ENCODE data around the gene INPP5A. TPM values are rescaled to one million over a fixed set of nuclear protein-coding genes. Genes with fewer than 3 reads are reported as not detected.

INPP5A gene
- total RNA-seq, 2 donors from 2014 or later, result 20.7 to 26.7 TPM

DNA sequence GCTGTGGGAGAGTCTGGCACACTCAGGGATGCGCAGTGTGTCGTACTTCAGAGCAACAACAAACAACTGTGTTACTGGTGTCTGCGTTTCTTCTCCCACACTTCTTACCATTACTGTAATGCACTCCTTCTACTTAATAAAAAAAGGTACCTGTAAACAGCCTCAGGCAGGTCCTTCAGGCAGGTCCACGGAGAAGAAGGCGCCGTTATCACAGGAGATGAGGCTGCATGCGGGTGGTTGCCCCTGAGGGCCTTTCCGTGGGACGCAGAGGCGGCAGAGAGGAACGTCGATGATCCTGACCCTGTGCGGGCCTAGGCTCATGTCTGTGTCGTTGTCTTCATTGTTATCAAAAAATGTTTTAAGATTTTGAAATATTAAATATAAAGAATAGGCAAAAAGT is 219.0 kb downstream of the INPP5A start:
- Mint-ChIP-seq H3K27ac (no peak overlapping the region), H3K9me3 (peaks cover 31% of the 10 kb centered on the region), H3K4me3 (no peak overlapping the region), H3K36me3 (ENCODE audit: low read depth) (peaks cover 50% of the 10 kb centered on the region), H3K4me1 (no peaks in the 10 kb centered on the region), H3K27me3 (ENCODE audit: insufficient read depth) (no peaks in the 10 kb centered on the region)
- DNase-seq, result no peak
- no peaks in the 10 kb centered on the region for H3K36me3 ChIP-seq (ENCODE audit: control insufficient read depth, insufficient read depth, low read length)
- peaks cover 13% of the 10 kb centered on the region for H3K9me3 ChIP-seq (ENCODE audit: control insufficient read depth, low read length)
- H3K4me3 ChIP-seq (ENCODE audit: low read length), result no peak overlapping the region
- no peaks in the 10 kb centered on the region for H3K4me1 ChIP-seq (ENCODE audit: control insufficient read depth, insufficient read depth, low read length)
- 97 to 98% methylated on average over 6 to 12 of the region's 14 CpGs for WGBS, 2 experiments (ENCODE audit: insufficient coverage in 1 of 2, insufficient read length in 1 of 2)
- no peak overlapping the region for H3K9ac ChIP-seq (ENCODE audit: extremely low read depth, low read length, poor library complexity, severe bottlenecking)
- H3K27ac ChIP-seq (ENCODE audit: low read depth, low read length), result no peak overlapping the region
- TF ChIP-seq, protein P1, sequence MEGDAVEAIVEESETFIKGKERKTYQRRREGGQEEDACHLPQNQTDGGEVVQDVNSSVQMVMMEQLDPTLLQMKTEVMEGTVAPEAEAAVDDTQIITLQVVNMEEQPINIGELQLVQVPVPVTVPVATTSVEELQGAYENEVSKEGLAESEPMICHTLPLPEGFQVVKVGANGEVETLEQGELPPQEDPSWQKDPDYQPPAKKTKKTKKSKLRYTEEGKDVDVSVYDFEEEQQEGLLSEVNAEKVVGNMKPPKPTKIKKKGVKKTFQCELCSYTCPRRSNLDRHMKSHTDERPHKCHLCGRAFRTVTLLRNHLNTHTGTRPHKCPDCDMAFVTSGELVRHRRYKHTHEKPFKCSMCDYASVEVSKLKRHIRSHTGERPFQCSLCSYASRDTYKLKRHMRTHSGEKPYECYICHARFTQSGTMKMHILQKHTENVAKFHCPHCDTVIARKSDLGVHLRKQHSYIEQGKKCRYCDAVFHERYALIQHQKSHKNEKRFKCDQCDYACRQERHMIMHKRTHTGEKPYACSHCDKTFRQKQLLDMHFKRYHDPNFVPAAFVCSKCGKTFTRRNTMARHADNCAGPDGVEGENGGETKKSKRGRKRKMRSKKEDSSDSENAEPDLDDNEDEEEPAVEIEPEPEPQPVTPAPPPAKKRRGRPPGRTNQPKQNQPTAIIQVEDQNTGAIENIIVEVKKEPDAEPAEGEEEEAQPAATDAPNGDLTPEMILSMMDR (conservative IDR thresholded peaks at IDR 0.05), result no peak
- H3K27me3 ChIP-seq (ENCODE audit: control insufficient read depth, insufficient read depth, low read length, poor library complexity, severe bottlenecking), result no peaks in the 10 kb centered on the region

DNA sequence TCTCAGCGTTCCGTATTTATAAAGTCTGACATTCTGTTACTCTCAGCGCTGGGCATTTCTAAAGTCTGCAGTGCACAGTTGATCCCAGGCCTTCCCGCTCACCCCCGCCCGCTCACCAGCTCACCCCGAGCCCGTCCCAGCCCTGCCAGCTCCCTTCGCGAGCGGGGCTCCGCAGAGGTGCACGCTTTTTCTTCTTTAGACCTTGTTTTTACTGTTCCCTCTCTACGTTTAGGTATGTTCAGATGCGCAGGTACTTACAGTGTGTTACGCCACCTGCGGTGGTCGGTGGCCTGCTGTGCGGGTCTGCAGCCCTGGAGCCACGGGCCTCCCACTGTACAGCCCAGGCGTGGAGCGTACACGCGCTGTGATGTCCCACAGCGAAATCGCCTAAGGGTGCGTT is 219.6 kb downstream of the INPP5A start:
- peaks cover 18% of the 10 kb centered on the region for H3K9me3 ChIP-seq (ENCODE audit: control insufficient read depth, low read length)
- no peak overlapping the region for H3K4me3 ChIP-seq (ENCODE audit: low read length)
- no peaks in the 10 kb centered on the region for H3K4me1 Mint-ChIP-seq
- 96 to 98% methylated on average over 22 to 27 of the region's 27 CpGs for WGBS, 2 experiments (ENCODE audit: insufficient coverage in 1 of 2, insufficient read length in 1 of 2)
- no peak overlapping the region for H3K4me3 Mint-ChIP-seq
- no peak overlapping the region for H3K27ac ChIP-seq (ENCODE audit: low read depth, low read length)
- no peaks in the 10 kb centered on the region for H3K4me1 ChIP-seq (ENCODE audit: control insufficient read depth, insufficient read depth, low read length)
- no peak overlapping the region for H3K9ac ChIP-seq (ENCODE audit: extremely low read depth, low read length, poor library complexity, severe bottlenecking)
- H3K27me3 ChIP-seq (ENCODE audit: control insufficient read depth, insufficient read depth, low read length, poor library complexity, severe bottlenecking), result no peaks in the 10 kb centered on the region
- no peak for DNase-seq
- no peak overlapping the region for H3K27ac Mint-ChIP-seq
- no peaks in the 10 kb centered on the region for H3K27me3 Mint-ChIP-seq (ENCODE audit: insufficient read depth)
- TF ChIP-seq, protein P1 (conservative IDR thresholded peaks at IDR 0.05), result no peak
- peaks cover 55% of the 10 kb centered on the region for H3K36me3 Mint-ChIP-seq (ENCODE audit: low read depth)
- H3K9me3 Mint-ChIP-seq, result peaks cover 36% of the 10 kb centered on the region
- no peaks in the 10 kb centered on the region for H3K36me3 ChIP-seq (ENCODE audit: control insufficient read depth, insufficient read depth, low read length)

DNA sequence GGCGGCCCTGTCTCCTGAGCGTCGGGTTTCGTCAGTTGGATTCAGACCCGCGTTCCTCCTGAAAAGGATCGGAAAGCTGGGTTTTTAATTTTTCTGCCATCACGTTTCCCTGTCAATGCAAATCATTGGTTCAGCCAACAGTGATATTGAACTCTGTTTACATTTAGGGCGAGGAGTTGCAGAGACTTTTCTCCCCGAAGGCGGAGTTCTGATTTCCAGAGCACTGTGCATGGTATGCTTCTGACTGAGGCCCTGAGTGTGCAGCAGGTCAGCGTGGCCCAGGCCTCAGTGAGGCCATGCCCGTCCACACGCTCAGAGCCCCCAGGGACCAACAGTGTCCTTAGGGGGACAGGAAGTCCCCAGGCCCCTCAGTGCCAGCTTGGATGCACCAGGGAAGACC is 221.3 kb downstream of the INPP5A start:
- no peak overlapping the region for H3K4me3 Mint-ChIP-seq
- no peak for DNase-seq
- H3K4me1 Mint-ChIP-seq, result no peaks in the 10 kb centered on the region
- H3K36me3 Mint-ChIP-seq (ENCODE audit: low read depth), result peaks cover 61% of the 10 kb centered on the region
- H3K27ac Mint-ChIP-seq, result no peak overlapping the region
- H3K27me3 ChIP-seq (ENCODE audit: control insufficient read depth, insufficient read depth, low read length, poor library complexity, severe bottlenecking), result no peaks in the 10 kb centered on the region
- H3K36me3 ChIP-seq (ENCODE audit: control insufficient read depth, insufficient read depth, low read length), result no peaks in the 10 kb centered on the region
- no peak overlapping the region for H3K9ac ChIP-seq (ENCODE audit: extremely low read depth, low read length, poor library complexity, severe bottlenecking)
- H3K9me3 ChIP-seq (ENCODE audit: control insufficient read depth, low read length), result peaks cover 21% of the 10 kb centered on the region
- WGBS, 2 experiments (ENCODE audit: insufficient coverage in 1 of 2, insufficient read length in 1 of 2), result 92 to 93% methylated on average over 12 to 14 of the region's 14 CpGs
- H3K4me3 ChIP-seq (ENCODE audit: low read length), result no peak overlapping the region
- H3K9me3 Mint-ChIP-seq, result peaks cover 43% of the 10 kb centered on the region
- TF ChIP-seq, protein P1 (conservative IDR thresholded peaks at IDR 0.05), result no peak
- no peak overlapping the region for H3K27ac ChIP-seq (ENCODE audit: low read depth, low read length)
- no peaks in the 10 kb centered on the region for H3K27me3 Mint-ChIP-seq (ENCODE audit: insufficient read depth)
- no peaks in the 10 kb centered on the region for H3K4me1 ChIP-seq (ENCODE audit: control insufficient read depth, insufficient read depth, low read length)
